ENCODE results near the gene ART1.

ART1 gene

GRCh38 chr11:3667149-3668035 lies 22.5 kb downstream of the ART1 start:
- DNase-seq, result no peak

- DNase-seq, result no peak
Observed at GRCh38 chr11:3669128-3669527, 24.2 kb downstream of the ART1 start.

GRCh38 chr11:3669742-3670183 lies 24.8 kb downstream of the ART1 start:
- DNase-seq, result no peak

- no peak for DNase-seq
Observed at GRCh38 chr11:3671334-3672254, 26.7 kb downstream of the ART1 start, which contains the start of gene CHRNA10. Gene CHRNA10, minus strand, starts transcription at chr11:3671384. Its CDS starts 72 bp downstream, at chr11:3671312.

GRCh38 chr11:3674189-3674588 lies 29.3 kb downstream of the ART1 start:
- no peak for DNase-seq

GRCh38 chr11:3675971-3676370 lies 31.0 kb downstream of the ART1 start:
- DNase-seq, result no peak

GRCh38 chr11:3679077-3679476 lies 34.1 kb downstream of the ART1 start:
- DNase-seq, result no peak

GRCh38 chr11:3683039-3683438 lies 38.1 kb downstream of the ART1 start:
- DNase-seq, result no peak

- no peak for DNase-seq
Observed at GRCh38 chr11:3684129-3684818, 39.3 kb downstream of the ART1 start.

- DNase-seq, result no peak
Observed at GRCh38 chr11:3684819-3685172, 39.9 kb downstream of the ART1 start.

GRCh38 chr11:3685923-3686322 lies 41.0 kb downstream of the ART1 start:
- no peak for DNase-seq

- DNase-seq, result no peak
Observed at GRCh38 chr11:3686751-3687150, 41.8 kb downstream of the ART1 start.

GRCh38 chr11:3700410-3700809 lies 55.5 kb downstream of the ART1 start:
- no peak for DNase-seq

- no peak for DNase-seq
Observed at GRCh38 chr11:3700910-3701309, 56.0 kb downstream of the ART1 start.

GRCh38 chr11:3703383-3703782 lies 58.5 kb downstream of the ART1 start:
- DNase-seq, result no peak

GRCh38 chr11:3707176-3707575 lies 62.2 kb downstream of the ART1 start:
- DNase-seq, result no peak

GRCh38 chr11:3709977-3710376 lies 65.0 kb downstream of the ART1 start:
- no peak for DNase-seq

- DNase-seq, result no peak
Observed at GRCh38 chr11:3710485-3711259, 65.7 kb downstream of the ART1 start.

GRCh38 chr11:3712274-3712673 lies 67.3 kb downstream of the ART1 start:
- no peak for DNase-seq
